ENCODE results near the gene CSDE1.

Gene CSDE1

DNA sequence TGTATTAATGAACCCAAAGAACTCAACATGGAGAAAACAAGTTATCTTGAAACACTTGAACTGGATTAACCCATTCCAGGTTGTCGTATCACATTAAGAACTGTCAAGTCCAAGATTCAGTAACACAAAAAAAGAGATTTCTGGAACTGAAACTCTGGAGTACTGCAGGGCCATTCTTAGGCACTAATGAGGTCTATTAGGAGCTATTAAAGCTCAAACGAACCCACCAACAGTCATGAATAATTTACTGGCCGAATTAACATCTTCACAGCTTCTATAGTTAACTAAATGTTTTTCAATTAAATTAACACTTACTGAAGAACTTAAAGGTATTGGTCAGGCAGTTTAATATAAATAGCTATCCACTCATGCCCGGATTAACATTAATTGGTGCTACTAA lies 4.6 kb downstream of the CSDE1 start:
- TF ChIP-seq, protein P1, sequence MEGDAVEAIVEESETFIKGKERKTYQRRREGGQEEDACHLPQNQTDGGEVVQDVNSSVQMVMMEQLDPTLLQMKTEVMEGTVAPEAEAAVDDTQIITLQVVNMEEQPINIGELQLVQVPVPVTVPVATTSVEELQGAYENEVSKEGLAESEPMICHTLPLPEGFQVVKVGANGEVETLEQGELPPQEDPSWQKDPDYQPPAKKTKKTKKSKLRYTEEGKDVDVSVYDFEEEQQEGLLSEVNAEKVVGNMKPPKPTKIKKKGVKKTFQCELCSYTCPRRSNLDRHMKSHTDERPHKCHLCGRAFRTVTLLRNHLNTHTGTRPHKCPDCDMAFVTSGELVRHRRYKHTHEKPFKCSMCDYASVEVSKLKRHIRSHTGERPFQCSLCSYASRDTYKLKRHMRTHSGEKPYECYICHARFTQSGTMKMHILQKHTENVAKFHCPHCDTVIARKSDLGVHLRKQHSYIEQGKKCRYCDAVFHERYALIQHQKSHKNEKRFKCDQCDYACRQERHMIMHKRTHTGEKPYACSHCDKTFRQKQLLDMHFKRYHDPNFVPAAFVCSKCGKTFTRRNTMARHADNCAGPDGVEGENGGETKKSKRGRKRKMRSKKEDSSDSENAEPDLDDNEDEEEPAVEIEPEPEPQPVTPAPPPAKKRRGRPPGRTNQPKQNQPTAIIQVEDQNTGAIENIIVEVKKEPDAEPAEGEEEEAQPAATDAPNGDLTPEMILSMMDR (IDR thresholded peaks at IDR 0.05; ENCODE audit: unreplicated experiment in 3 of 3), result no peak
- Mint-ChIP-seq H3K9me3 (no peaks in the 10 kb centered on the region), H3K4me3 (no peak overlapping the region), H3K4me1 (peaks cover 76% of the 10 kb centered on the region), H3K36me3 (ENCODE audit: low read depth) (peaks cover 22% of the 10 kb centered on the region), H3K27ac (no peak overlapping the region), H3K27me3 (ENCODE audit: low read depth) (no peaks in the 10 kb centered on the region)

DNA sequence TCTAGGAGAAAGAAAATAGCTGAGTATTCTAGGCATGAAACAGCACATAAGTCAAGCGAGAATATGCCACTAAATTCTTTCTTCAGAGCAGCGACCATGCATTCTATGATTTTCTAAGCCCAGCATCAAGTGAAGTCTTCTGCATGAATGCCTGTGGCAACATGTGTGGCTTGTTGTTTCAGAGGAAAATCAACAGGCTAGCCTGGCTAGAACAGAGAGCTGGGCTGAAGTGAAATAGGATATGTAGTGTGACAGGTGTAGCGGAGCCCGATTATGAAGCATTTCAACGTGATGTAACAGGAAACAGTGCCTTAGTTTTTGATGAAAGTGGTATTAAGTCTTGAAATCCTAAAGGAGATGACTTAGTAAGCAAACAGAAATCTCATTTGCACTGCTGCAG lies 7.0 kb downstream of the CSDE1 start:
- peaks cover 61% of the 10 kb centered on the region for H3K4me1 Mint-ChIP-seq
- no peaks in the 10 kb centered on the region for H3K27me3 Mint-ChIP-seq (ENCODE audit: low read depth)
- H3K36me3 Mint-ChIP-seq (ENCODE audit: low read depth), result peaks cover 36% of the 10 kb centered on the region
- peak overlapping the region; percentile 2 to 33 (median 7) for H3K27ac Mint-ChIP-seq
- TF ChIP-seq, protein P1 (IDR thresholded peaks at IDR 0.05; ENCODE audit: unreplicated experiment in 3 of 3), result no peak
- H3K9me3 Mint-ChIP-seq, result no peaks in the 10 kb centered on the region
- peak overlapping the region in 1 of 3 experiments; percentile 28 for H3K4me3 Mint-ChIP-seq

DNA sequence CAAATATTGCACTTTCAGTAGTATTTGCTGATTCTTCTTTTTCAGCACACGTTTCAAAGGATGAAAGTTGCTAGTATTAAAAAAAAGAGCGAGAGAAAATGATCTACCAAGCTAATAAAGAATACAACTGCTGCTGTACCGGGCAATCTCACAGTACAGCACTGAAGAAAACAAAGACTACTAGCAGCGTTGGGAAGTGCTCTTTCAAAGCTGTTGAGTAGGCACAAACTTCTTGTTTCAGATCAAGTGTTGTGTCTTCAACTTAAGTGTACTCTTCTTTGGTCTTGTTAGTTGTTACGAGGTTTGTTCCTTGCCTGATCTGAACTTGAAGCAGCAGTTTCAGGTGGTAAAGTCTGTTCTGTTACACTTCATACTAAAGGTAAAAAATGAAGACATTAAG lies 7.9 kb downstream of the CSDE1 start:
- H3K27ac Mint-ChIP-seq, result no peak overlapping the region
- H3K4me3 Mint-ChIP-seq, result no peak overlapping the region
- peaks cover 52% of the 10 kb centered on the region for H3K4me1 Mint-ChIP-seq
- no peaks in the 10 kb centered on the region for H3K27me3 Mint-ChIP-seq (ENCODE audit: low read depth)
- H3K36me3 Mint-ChIP-seq (ENCODE audit: low read depth), result peaks cover 46% of the 10 kb centered on the region
- no peaks in the 10 kb centered on the region for H3K9me3 Mint-ChIP-seq
- TF ChIP-seq, protein P1 (IDR thresholded peaks at IDR 0.05; ENCODE audit: unreplicated experiment in 3 of 3), result no peak

DNA sequence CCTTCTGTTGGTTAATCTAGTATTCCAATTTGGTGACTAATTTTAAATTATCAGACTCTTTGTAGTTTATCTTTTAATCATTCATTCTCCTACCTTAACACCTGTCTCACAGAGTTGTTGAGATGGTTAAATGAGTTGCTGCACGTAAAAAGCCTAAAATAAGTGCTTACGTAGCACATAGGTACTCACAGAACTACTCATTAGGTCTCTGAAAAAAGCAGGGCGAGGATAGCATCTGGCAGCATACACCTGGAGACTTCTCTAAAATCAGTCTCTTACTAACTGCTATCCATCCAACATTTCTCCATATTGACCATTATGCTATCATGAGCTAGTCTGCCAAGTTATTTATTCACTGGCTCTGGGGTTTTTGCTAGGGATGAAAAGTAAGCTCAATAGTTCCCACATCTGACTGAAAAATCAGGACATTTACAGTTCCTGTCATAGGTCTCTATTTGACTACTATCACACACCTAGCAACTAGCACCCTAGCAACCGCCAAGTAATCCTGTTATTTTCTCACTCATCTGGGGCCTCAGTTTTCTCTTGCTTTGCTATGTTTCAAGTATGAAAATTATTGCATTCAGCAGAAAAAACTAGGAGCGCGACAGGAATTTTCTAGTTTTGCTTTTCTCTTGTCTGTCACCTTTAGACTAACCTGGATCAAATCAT lies 11.2 kb downstream of the CSDE1 start:
- Mint-ChIP-seq H3K4me1 (peaks cover 26% of the 10 kb centered on the region), H3K27ac (no peak overlapping the region), H3K4me3 (no peak overlapping the region), H3K36me3 (ENCODE audit: low read depth) (peaks cover 74% of the 10 kb centered on the region), H3K27me3 (ENCODE audit: low read depth) (no peaks in the 10 kb centered on the region), H3K9me3 (no peaks in the 10 kb centered on the region)
- TF ChIP-seq, protein P1 (IDR thresholded peaks at IDR 0.05; ENCODE audit: unreplicated experiment in 3 of 3), result no peak

DNA sequence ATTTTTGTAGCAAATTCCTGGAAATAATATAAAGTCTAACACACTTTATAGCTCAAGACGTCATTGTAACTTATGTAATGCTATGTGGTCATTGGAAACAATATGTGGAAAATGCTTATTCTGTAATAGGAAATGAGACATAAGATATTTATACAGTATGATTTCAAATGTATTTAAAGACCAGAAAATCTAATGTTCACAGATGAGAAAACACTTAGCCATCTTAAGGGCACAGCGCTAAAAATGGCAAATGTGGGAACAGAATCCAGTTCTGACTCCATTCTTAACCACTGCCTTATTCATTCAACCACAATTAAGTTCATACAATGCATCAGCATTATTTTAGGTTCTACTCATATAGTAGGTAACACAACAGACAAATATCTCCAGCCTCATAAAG lies 12.5 kb downstream of the CSDE1 start:
- Mint-ChIP-seq H3K27ac (no peak overlapping the region), H3K36me3 (ENCODE audit: low read depth) (peaks cover 80% of the 10 kb centered on the region), H3K27me3 (ENCODE audit: low read depth) (no peaks in the 10 kb centered on the region), H3K9me3 (no peaks in the 10 kb centered on the region), H3K4me1 (peaks cover 13% of the 10 kb centered on the region), H3K4me3 (no peak overlapping the region)
- TF ChIP-seq, protein P1 (IDR thresholded peaks at IDR 0.05; ENCODE audit: unreplicated experiment in 3 of 3), result no peak

Data from nephron (organoid).